Stimulated activated CD8-positive, alpha-beta memory T cell treated with anti-CD3 and anti-CD28 coated beads, Interleukin-7, amount 100 ng/mL, for 1 hour (primary cell): ENCODE measurements around the gene SIGLEC7.
"Not testable (repeated sequence)": the region's sequence is repeated elsewhere in the genome, so short reads cannot be mapped to it uniquely, and the experiment has no call there.

Experiments
- DNase-seq, 2 donors: peaks; one replicate each; pipeline ENCODE4 v3.0.0-alpha.2; 2020; ENCODE audit warnings: low read depth in 2 of 2

SIGLEC7 gene

GRCh38 chr19:51139299-51140014 is 2.6 kb upstream of the SIGLEC7 start:
- DNase-seq, result no peak

GRCh38 chr19:51140441-51140840 is 1.7 kb upstream of the SIGLEC7 start:
- no peak for DNase-seq

- DNase-seq, result no peak
Measured at GRCh38 chr19:51141181-51141580, 920 bp upstream of the SIGLEC7 start.

- DNase-seq, result not testable (repeated sequence)
Measured at GRCh38 chr19:51142809-51143475, 841 bp downstream of the SIGLEC7 start.

GRCh38 chr19:51143486-51143885 is 1.4 kb downstream of the SIGLEC7 start:
- no peak for DNase-seq

- DNase-seq, result no peak
Measured at GRCh38 chr19:51144482-51145045, 2.5 kb downstream of the SIGLEC7 start.

- DNase-seq, result no peak
Measured at GRCh38 chr19:51145916-51146493, 3.9 kb downstream of the SIGLEC7 start.

GRCh38 chr19:51146751-51147150 is 4.7 kb downstream of the SIGLEC7 start:
- DNase-seq, result no peak

- DNase-seq, result no peak
Measured at GRCh38 chr19:51147663-51148062, 5.6 kb downstream of the SIGLEC7 start.

GRCh38 chr19:51148580-51148979 is 6.5 kb downstream of the SIGLEC7 start:
- no peak for DNase-seq

- DNase-seq, result no peak
Measured at GRCh38 chr19:51150627-51151026, 8.5 kb downstream of the SIGLEC7 start.

GRCh38 chr19:51156710-51157109 is 14.6 kb downstream of the SIGLEC7 start:
- no peak for DNase-seq

GRCh38 chr19:51157265-51157664 is 15.2 kb downstream of the SIGLEC7 start:
- no peak for DNase-seq

GRCh38 chr19:51158474-51159129 is 16.5 kb downstream of the SIGLEC7 start:
- DNase-seq, result peak; percentile 62 to 66

GRCh38 chr19:51159656-51160055 is 17.6 kb downstream of the SIGLEC7 start:
- no peak for DNase-seq

GRCh38 chr19:51161266-51161665 is 19.2 kb downstream of the SIGLEC7 start:
- no peak for DNase-seq

- DNase-seq, result no peak
Measured at GRCh38 chr19:51161867-51162496, 19.9 kb downstream of the SIGLEC7 start.

- no peak for DNase-seq
Measured at GRCh38 chr19:51163257-51163656, 21.2 kb downstream of the SIGLEC7 start.

- no peak for DNase-seq
Measured at GRCh38 chr19:51164215-51164614, 22.1 kb downstream of the SIGLEC7 start.

- DNase-seq, result peak; percentile 15 to 17
Measured at GRCh38 chr19:51166846-51167490, 24.9 kb downstream of the SIGLEC7 start.
